HL-60 (cell line): ENCODE data around the gene HS3ST5.

Experiments
- CTCF ChIP-seq: IDR thresholded peaks from one replicate; pipeline ENCODE4 v1.5.1; 2011; ENCODE audit warnings: low read length, control low read depth, inconsistent platforms; ENCODE audit not compliant: insufficient read depth
- POLR2AphosphoS5 ChIP-seq: IDR thresholded peaks from 2 replicates; pipeline ENCODE4 v1.6.1; 2012; ENCODE audit warnings: low read depth

- TF ChIP-seq CTCF = no peak
- TF ChIP-seq POLR2AphosphoS5 = no peak
Measured at GRCh38 chr6:114138577-114139248, 204.1 kb downstream of the HS3ST5 start.
